GM21528 (cell line): ENCODE results near the gene ASPM.

Experiments
- ATAC-seq: cut with Tn5 transposase; IDR thresholded peaks from one replicate; pipeline ENCODE4 v1.9.1; 2021; ENCODE audit warnings: mild to moderate bottlenecking, moderate library complexity; ENCODE audit not compliant: unreplicated experiment, low FRiP score

ASPM gene, protein sequence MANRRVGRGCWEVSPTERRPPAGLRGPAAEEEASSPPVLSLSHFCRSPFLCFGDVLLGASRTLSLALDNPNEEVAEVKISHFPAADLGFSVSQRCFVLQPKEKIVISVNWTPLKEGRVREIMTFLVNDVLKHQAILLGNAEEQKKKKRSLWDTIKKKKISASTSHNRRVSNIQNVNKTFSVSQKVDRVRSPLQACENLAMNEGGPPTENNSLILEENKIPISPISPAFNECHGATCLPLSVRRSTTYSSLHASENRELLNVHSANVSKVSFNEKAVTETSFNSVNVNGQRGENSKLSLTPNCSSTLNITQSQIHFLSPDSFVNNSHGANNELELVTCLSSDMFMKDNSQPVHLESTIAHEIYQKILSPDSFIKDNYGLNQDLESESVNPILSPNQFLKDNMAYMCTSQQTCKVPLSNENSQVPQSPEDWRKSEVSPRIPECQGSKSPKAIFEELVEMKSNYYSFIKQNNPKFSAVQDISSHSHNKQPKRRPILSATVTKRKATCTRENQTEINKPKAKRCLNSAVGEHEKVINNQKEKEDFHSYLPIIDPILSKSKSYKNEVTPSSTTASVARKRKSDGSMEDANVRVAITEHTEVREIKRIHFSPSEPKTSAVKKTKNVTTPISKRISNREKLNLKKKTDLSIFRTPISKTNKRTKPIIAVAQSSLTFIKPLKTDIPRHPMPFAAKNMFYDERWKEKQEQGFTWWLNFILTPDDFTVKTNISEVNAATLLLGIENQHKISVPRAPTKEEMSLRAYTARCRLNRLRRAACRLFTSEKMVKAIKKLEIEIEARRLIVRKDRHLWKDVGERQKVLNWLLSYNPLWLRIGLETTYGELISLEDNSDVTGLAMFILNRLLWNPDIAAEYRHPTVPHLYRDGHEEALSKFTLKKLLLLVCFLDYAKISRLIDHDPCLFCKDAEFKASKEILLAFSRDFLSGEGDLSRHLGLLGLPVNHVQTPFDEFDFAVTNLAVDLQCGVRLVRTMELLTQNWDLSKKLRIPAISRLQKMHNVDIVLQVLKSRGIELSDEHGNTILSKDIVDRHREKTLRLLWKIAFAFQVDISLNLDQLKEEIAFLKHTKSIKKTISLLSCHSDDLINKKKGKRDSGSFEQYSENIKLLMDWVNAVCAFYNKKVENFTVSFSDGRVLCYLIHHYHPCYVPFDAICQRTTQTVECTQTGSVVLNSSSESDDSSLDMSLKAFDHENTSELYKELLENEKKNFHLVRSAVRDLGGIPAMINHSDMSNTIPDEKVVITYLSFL (N-terminal part only)

GRCh38 chr1:197146101-197147095, at the start of gene ASPM:
Gene ASPM, minus strand, starts transcription at chr1:197146669. Its CDS starts 232 bp downstream, at chr1:197146437.
- peak; percentile 98 for ATAC-seq

- ATAC-seq = no peak
These were observed 48.6 kb upstream of the ASPM start for GRCh38 chr1:197195100-197195499.

GRCh38 chr1:197184190-197184589, 37.7 kb upstream of the ASPM start:
- no peak for ATAC-seq

DNA sequence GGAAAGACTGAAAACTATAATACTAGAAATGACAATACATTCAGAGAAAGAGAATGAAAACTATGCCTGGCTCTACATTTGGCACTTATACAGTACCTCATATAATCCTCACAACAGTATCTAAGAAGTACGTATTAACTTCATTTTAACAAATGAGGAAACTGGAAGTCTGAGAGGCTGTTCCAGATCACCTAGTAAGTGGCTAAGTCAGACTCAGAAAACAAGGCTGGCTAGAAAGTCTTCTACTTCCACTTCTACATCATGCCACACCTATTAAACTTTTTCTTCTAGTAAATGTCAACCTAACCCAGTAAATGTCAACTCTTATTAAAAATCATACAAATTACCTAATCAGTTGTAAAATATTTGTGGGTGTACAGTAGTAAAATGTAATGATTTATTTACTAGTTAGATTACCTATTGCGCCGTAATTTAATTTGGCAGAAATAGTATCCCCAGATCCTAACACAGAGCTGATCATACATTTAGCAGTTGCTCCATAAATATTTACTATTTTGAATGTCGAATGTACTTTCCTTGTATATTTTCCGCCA, 36.8 kb upstream of the ASPM start:
- no peak for ATAC-seq

- peak; percentile 2 for ATAC-seq
These were observed 36.2 kb upstream of the ASPM start for GRCh38 chr1:197182716-197183115.

GRCh38 chr1:197181982-197182381, 35.5 kb upstream of the ASPM start:
- ATAC-seq = peak; percentile 86

- peak; percentile 53 for ATAC-seq
These were observed 33.9 kb upstream of the ASPM start for GRCh38 chr1:197180252-197180878.

DNA sequence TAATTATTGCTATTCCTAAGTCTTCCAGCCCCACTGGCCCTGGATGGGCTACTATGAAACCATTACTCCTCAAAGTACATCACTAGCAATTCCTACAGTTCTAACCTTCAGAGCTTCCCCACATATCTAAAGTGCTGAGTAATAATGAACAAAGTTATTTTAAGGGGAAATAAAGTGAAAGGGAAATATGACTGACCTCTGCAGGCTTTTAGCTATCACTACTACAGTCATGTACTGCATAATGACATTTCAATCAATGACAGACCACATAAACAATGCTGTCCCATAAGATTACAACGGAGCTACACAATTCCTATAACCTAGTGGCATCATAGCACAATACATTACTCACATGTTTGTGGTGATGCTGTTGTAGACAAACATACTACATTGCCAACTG, 32.5 kb upstream of the ASPM start:
- ATAC-seq = no peak

DNA sequence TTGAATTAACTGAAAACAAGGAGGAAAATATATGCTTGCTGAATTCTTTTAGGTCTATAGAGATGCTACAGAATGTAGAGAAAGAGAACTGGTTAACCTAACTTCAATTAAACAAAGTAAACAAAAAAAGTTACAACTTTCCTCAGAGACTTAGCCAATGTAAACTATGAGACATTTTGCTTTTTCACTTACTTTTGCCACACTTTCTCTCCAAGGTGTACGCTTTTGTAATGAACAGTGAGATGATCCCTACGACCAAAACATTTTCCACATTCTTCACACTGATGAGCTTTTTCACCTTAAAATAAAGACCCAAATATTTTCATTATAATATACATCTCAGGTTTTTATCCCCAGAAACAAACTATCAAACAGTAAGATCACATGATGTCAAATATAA, 28.3 kb upstream of the ASPM start:
- no peak for ATAC-seq

DNA sequence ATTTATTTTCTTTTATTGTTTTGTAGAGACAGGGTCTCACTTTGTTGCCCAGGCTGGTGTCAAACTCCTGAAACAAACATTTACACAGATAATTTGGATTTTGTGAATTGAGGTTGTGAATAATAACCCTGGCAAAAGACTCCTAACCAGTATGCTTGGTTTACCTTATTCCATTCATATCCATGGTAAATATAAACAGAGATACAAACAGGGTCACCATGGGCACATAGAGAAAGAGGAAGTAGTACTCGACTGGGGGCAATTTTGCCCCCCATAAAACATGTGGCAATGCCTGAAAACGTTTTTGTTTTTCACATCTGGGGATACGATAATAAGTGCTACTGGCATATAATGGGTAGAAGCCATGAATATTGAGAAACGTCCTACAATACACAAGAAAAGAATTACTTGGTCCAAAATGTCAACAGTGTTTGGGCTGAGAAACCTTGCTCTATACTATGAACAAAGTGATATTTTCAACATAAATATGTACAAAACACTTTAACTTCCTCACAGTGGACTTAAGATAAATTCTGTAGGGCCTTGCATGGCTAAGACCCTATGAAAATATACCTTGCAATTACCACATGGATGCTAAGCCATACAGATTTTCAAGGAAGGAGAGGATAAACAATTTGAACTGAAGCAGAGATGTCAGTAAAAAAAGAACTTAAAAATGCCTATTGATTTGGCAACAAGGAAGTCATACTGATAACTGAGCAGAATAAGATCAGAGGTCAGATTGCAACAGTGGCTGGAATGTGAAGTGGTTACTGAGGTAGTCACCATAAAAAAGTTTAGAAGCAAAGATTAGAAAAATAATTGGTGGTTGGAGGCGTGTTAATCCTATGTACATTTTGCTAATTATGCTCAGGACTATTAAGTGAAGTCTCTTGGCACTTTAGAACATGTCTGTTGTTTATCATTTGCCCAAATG, 27.4 kb upstream of the ASPM start:
- no peak for ATAC-seq

- ATAC-seq = no peak
These were observed 25.1 kb upstream of the ASPM start for GRCh38 chr1:197171531-197171930.

- no peak for ATAC-seq
These were observed 24.1 kb upstream of the ASPM start for GRCh38 chr1:197170538-197170937.

DNA sequence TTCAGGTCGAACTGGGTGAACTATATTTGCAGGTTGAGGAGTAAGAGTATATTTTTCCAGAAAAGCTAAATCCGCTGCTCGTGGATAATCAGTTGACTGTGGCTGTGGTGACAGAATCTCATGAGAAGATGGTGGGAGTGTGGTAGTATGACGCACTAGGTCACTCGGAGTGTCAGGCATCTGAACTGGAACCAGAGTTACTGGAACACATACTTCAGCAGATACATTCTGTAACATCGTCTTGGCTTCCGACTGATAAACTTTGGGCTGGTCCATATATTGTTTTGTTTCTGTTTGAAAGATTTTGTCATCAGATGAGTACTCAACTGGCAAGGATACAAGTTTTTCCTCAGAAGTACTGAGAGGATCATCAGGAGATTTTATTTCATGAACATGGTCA, 13.0 kb upstream of the ASPM start:
- ATAC-seq = no peak

- no peak for ATAC-seq
These were observed 10.2 kb upstream of the ASPM start for GRCh38 chr1:197156692-197157091.

DNA sequence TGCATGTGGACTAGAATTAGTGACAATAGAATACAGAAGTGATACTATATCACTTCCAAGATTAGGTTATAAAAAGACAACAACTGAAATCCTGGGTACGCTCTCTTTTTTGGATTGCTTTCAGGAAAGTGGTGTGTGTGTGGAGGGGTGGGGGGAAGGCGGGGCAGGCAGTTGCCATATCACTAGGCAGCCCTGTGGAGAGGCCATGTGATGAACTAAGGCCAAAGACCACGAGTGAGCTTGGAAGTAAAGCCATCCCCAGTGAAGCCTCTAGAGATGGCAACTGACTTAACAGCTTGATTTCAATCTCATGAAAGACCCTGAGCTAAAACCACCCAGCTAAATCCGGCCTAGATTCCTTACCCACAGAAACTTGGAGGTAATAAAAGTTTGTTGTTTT, 6.2 kb upstream of the ASPM start:
- ATAC-seq = no peak

GRCh38 chr1:197151185-197151584, 4.7 kb upstream of the ASPM start:
- no peak for ATAC-seq

DNA sequence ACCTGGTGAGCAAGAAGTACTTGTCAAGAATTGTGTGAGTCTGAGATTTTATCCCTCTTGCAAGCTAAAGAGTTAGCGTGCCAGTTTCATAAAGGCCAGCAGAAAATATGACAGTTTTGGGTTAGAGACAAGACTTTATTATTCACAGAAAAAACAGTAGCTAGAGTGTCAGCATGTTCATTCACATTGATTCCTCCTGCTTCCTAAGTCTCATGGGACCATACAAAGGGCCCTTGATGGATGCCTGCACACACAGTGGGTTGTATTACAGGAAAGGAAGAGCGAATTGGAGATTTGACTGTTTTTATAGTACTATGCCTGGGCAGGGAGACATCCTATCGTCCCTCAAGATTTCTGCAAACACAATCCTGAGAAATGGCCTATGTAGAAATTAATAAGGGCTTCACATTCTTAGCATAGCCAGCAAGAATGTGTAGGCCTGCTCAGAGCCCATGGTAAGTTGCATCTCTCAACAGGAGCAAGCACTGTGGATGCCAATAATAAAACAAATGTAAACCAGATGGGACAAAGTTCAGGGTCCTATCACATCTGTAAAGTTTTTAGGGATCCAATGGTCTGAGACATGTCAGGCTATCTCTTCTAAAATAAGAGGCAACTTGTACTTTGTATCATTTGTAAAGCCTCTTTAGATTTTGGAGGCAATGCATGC, 4.0 kb upstream of the ASPM start:
- ATAC-seq = no peak
